ENCODE data around the gene REXO5.

GRCh38 chr16:20881503-20881878, 75.2 kb downstream of the REXO5 start:
- TF ChIP-seq EZH2phosphoT487 (IDR thresholded peaks at IDR 0.05; ENCODE audit: borderline replicate concordance, low read length), result no peak
- TF ChIP-seq, protein P1, sequence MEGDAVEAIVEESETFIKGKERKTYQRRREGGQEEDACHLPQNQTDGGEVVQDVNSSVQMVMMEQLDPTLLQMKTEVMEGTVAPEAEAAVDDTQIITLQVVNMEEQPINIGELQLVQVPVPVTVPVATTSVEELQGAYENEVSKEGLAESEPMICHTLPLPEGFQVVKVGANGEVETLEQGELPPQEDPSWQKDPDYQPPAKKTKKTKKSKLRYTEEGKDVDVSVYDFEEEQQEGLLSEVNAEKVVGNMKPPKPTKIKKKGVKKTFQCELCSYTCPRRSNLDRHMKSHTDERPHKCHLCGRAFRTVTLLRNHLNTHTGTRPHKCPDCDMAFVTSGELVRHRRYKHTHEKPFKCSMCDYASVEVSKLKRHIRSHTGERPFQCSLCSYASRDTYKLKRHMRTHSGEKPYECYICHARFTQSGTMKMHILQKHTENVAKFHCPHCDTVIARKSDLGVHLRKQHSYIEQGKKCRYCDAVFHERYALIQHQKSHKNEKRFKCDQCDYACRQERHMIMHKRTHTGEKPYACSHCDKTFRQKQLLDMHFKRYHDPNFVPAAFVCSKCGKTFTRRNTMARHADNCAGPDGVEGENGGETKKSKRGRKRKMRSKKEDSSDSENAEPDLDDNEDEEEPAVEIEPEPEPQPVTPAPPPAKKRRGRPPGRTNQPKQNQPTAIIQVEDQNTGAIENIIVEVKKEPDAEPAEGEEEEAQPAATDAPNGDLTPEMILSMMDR (conservative IDR thresholded peaks at IDR 0.05; ENCODE audit: low read depth, low read length), result no peak
- no peak for TF ChIP-seq EZH2 (IDR thresholded peaks at IDR 0.05; ENCODE audit: low read length, unreplicated experiment)
